Transverse colon (tissue), 4 donors: ENCODE measurements around the gene MEF2D. TPM values are rescaled to one million over a fixed set of nuclear protein-coding genes. Genes with fewer than 3 reads are reported as not detected.

Source experiments
- DNase-seq: peaks from one replicate; pipeline ENCODE4 v3.0.0-alpha.2; 2019
- H3K27ac ChIP-seq, 4 donors: fragments of 200-600 bp; sonication (generic); 2 replicates each; pipeline ENCODE4 v1.5.1; 2016 to 2018; ENCODE audit warnings: inconsistent platforms in 4 of 4
- H3K27me3 ChIP-seq: fragments of 200-600 bp; sonication (generic); 2 replicates; pipeline ENCODE4 v1.5.1; 2017; ENCODE audit warnings: inconsistent platforms
- H3K36me3 ChIP-seq, 4 donors: fragments of 200-600 bp; sonication (generic); 2 replicates each; pipeline ENCODE4 v1.5.1; 2017 to 2019; ENCODE audit warnings: inconsistent platforms in 4 of 4
- H3K4me1 ChIP-seq, 4 donors: fragments of 200-600 bp; sonication (generic); 2 replicates each; pipeline ENCODE4 v1.5.1; 2017 to 2020; ENCODE audit warnings: inconsistent platforms in 4 of 4
- H3K4me3 ChIP-seq, 4 donors: fragments of 200-600 bp; sonication (generic); 1 replicate in 1 of 4; 2 replicates in 3 of 4; pipeline versions ENCODE4 v1.5.1 to v1.6.1; 2017 to 2019; ENCODE audit warnings: inconsistent platforms in 4 of 4
- H3K9me3 ChIP-seq, 2 donors: fragments of 200-600 bp; sonication (generic); 2 replicates each; pipeline ENCODE4 v1.5.1; 2017 to 2019; ENCODE audit warnings: inconsistent platforms in 2 of 2
- CTCF ChIP-seq, 5 experiments: fragments of 200-600 bp in 3 of 5; fragments of 450-650 bp in 2 of 5; sonication (generic) in 3 of 5; IDR thresholded peaks; 1 replicate in 2 of 5; 2 replicates in 3 of 5; pipeline ENCODE4 v1.5.1; 2016 to 2017; ENCODE audit warnings: antibody characterized with exemption in 5 of 5, inconsistent platforms in 3 of 5, mild to moderate bottlenecking in 2 of 5, moderate library complexity in 1 of 5
- EP300 ChIP-seq: sonication (generic); formaldehyde crosslinking; IDR thresholded peaks from one replicate; pipeline ENCODE4 v1.6.1; 2017; ENCODE audit warnings: antibody characterized with exemption, low read depth
- POLR2A ChIP-seq: fragments of 450-650 bp; IDR thresholded peaks from one replicate; pipeline ENCODE4 v1.6.1; 2016; ENCODE audit warnings: antibody characterized with exemption, mild to moderate bottlenecking, moderate library complexity
- POLR2AphosphoS5 ChIP-seq, 3 donors: sonication (generic); formaldehyde crosslinking; IDR thresholded peaks; one replicate each; pipeline ENCODE4 v1.6.1; 2016; ENCODE audit warnings: antibody characterized with exemption in 3 of 3
- WGBS, 2 donors: methylation state at CpG; one replicate each; pipeline ENCODE4 v1.1.5; 2018; ENCODE audit warnings: low coverage in 1 of 2; 5-methylcytosine and 5-hydroxymethylcytosine counted together
- in situ Hi-C, 4 donors: fragments of 200-750 bp; cut with MboI; loops; one replicate each; pipeline versions ENCODE4 v1.15.0 to v1.15.1; 2017; ENCODE audit warnings: low sequenced_read_pairs in 3 of 4, low pct_ligation_motif_present in 1 of 4, low pct_unique_long_range_greater_than_20kb in 1 of 4
- intact Hi-C: fragments of 100-400 bp; cut with DNase I; formaldehyde crosslinking; loops from one replicate; pipeline ENCODE4 v1.15.1; 2023; ENCODE audit warnings: low total_unique reads
- total RNA-seq, 4 donors: library from RNA; depleted of rRNA; stranded (reverse); fragments of >200 nt; gene quantifications; one replicate each; pipeline ENCODE4 v1.1.0, GENCODE V29; 2016

Gene MEF2D
- total RNA-seq, 4 donors from 2014 or later: 26.1 to 200 (median 85.7) TPM

DNA sequence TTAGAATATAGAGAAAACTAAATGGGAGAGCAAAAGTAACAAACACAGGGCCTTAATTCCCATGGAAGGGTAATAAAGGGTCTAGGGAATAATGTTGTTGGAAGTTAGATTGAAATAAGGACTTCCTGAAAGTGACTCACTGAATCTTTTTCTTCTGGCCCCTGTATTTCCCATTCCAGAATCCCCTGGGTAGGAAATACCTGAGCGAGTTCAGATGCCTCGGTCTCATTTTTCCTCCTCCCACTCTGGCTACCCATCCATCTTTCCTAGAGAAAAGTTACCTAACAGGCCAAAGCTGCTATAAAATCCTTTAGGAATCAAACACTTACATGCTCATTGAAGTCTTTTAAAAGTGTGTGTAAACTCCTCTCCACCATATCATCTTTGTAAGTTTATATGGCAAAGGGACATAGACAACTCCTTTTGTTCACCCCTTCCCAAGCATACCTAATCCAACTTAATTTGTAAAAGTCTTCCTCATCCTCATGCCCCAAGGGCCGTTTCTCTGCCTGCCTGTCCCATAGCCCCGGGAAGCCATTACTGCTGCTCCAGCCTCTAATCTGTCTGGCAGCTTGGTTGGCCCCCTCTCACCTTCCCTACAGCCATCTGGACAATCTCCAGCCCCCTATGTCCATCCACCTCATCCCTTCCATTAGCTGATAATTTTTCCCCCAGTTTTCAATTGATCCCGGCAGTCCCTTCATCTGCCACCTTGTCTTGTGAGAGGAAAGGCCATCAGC, 3.3 kb upstream of the MEF2D start:
- in situ Hi-C loops (loop anchor here in 1 of 4 donors (5.0 kb wide), 1 partner anchor 47 kb away; no protein-coding TSS in a partner anchor), intact Hi-C loops (loop anchor here (2.0 kb wide), 1 partner anchor 47 kb away; no protein-coding TSS in a partner anchor)
- Histone ChIP-seq H3K36me3 (no peaks in the 10 kb centered on the region), H3K4me1 (peaks cover 45 to 67% (median 54%) of the 10 kb centered on the region in 4 donors), H3K27me3 (no peaks in the 10 kb centered on the region), H3K27ac (peak overlapping the region; percentile 99 to 100 (median 100)), H3K4me3 (no peak overlapping the region), H3K9me3 (no peaks in the 10 kb centered on the region)
- TF ChIP-seq EP300 (no peak), CTCF (IDR thresholded peaks at IDR 0.05) (peak in 1 of 5 experiments; percentile 3), POLR2AphosphoS5 (IDR thresholded peaks at IDR 0.05) (no peak)
- DNase-seq: peak; percentile 10
- WGBS, 2 donors: 55 to 60% methylated on average over 3 to 5 of the region's 5 CpGs

- Histone ChIP-seq H3K36me3 (no peaks in the 10 kb centered on the region), H3K27me3 (no peaks in the 10 kb centered on the region), H3K9me3 (no peaks in the 10 kb centered on the region), H3K4me1 (peaks cover 44 to 67% (median 56%) of the 10 kb centered on the region in 4 donors), H3K4me3 (peak overlapping the region in 1 of 4 donors; percentile 7), H3K27ac (peak overlapping the region; percentile 99 to 100 (median 100))
- intact Hi-C loops (no loop called here), in situ Hi-C loops (loop anchor here in 1 of 4 donors (5.0 kb wide), 1 partner anchor 46 kb away; no protein-coding TSS in a partner anchor)
- WGBS, 2 donors: 15 to 33% methylated on average over 4 to 12 of the region's 12 CpGs
- TF ChIP-seq POLR2AphosphoS5 (IDR thresholded peaks at IDR 0.05) (peak; percentile 85 to 86 (median 85)), CTCF (IDR thresholded peaks at IDR 0.05) (no peak), EP300 (peak; percentile 86), POLR2A (peak; percentile 49)
- peak; percentile 74 for DNase-seq
Measured at GRCh38 chr1:156502894-156503697, 2.5 kb upstream of the MEF2D start.

GRCh38 chr1:156502391-156502893, 1.9 kb upstream of the MEF2D start:
- Histone ChIP-seq H3K27ac (peak overlapping the region; percentile 99 to 100 (median 100)), H3K4me3 (no peak overlapping the region), H3K27me3 (no peaks in the 10 kb centered on the region), H3K36me3 (no peaks in the 10 kb centered on the region), H3K9me3 (no peaks in the 10 kb centered on the region), H3K4me1 (peaks cover 44 to 67% (median 60%) of the 10 kb centered on the region in 4 donors)
- in situ Hi-C loops: loop anchor here in 1 of 4 donors (5.0 kb wide), 1 partner anchor 45 kb away; no protein-coding TSS in a partner anchor
- no peak for TF ChIP-seq CTCF (IDR thresholded peaks at IDR 0.05)
- TF ChIP-seq EP300: no peak
- TF ChIP-seq POLR2A: no peak
- TF ChIP-seq POLR2AphosphoS5 (IDR thresholded peaks at IDR 0.05): no peak
- intact Hi-C loops: no loop called here
- WGBS, 2 donors: 33% methylated on average over 1 of the region's 1 CpG; no CpG with 5 or more reads in 1 of the 2 donors
- no peak for DNase-seq
